Stimulated activated CD4-positive, alpha-beta T cell treated with anti-CD3 and anti-CD28 coated beads, Interleukin-2, amount 100 ng/mL, for 4 hours (primary cell): ENCODE data around the gene CD99.

Experiments
- DNase-seq: peaks from one replicate; pipeline ENCODE4 v3.0.0-alpha.2; 2020; ENCODE audit warnings: low read depth

CD99 gene

GRCh38 chrX:2676794-2677675, 14.1 kb upstream of the CD99 start:
- no peak for DNase-seq

- DNase-seq, result no peak
Observed at GRCh38 chrX:2677764-2678163, 13.3 kb upstream of the CD99 start.

DNA sequence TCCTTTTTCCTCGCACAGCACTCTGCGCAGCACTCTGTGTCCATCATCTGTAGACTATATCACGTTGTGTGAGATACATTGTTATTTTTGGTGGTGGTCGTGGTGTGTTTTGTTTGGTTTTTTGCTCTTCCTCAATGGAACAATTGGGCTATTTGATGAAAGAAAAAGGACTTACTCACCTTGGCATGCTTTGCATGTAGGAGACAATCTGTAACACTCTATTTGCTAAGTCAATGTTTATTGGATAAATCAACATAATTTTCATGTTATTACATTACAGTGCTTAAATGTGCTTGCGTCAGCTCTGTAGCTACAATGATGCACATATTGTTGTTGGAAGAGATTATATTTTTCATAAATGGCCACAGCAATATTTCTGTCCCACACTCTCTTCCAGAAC, 12.5 kb upstream of the CD99 start:
- no peak for DNase-seq

- DNase-seq, result no peak
Observed at GRCh38 chrX:2679534-2680485, 11.3 kb upstream of the CD99 start.

DNA sequence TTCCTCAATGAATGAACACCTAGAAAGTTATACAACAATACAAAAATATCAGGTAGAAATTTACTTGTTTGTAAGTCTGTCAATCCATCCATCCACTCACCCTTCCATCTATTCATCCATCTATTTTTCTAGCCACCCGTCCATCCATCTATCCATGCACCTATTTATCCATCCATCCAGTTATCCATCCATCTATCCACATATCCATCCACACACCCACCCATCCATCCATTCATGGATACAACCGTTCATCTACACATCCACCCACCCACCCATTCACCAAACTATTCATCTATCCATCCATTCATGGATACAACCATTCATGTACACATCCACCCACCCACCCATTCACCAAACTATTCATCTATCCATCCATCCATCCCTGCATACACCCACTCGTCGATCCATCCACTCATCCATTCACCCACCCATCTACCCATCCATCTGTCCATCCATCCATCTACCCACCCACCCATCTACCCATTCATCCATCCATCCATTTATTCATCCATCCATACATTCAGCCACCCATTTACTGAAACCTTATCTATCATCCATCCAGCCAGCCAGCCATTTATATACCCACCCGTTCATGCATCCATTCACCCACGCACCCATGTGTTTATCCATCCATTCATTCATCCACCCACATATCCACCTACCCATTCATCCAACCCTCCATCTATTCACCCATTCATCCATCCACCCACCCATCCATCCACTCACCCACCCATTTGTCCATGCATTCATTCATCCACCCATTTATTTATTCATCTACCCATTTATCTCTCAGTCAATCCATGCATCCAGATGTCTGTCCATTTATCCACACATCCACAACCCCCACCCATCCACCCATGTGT, 10.4 kb upstream of the CD99 start:
- DNase-seq, result no peak

DNA sequence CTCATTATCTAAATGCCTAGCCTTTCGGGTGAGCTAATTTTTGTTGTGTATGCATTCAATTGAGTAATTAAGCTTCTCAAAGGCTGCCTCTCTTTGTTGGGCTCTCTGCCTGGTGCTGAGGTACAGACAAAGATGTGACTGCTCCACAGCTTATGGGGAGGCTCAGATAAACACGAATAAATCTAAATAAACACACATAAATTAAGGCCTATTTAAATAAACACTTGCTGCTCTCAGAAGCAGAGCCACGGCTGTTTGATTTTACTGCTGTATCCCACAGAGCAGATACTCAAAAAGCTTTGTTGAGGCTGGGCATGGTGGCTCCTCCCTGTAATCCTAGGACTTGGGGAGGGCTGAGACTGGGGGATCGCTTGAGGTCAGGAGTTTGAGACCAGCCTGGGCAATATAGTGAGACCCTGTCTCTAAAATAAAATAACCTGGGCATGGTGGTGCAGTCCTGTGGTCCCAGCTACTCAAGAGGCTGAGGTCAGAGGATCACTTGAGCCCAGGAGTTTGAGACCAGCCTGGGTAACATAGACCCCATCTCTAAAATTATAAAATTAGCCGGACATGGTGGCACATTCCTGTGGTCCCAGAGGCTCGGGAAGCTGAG, 8.4 kb upstream of the CD99 start:
- no peak for DNase-seq

- no peak for DNase-seq
Observed at GRCh38 chrX:2684256-2684655, 6.8 kb upstream of the CD99 start.

DNA sequence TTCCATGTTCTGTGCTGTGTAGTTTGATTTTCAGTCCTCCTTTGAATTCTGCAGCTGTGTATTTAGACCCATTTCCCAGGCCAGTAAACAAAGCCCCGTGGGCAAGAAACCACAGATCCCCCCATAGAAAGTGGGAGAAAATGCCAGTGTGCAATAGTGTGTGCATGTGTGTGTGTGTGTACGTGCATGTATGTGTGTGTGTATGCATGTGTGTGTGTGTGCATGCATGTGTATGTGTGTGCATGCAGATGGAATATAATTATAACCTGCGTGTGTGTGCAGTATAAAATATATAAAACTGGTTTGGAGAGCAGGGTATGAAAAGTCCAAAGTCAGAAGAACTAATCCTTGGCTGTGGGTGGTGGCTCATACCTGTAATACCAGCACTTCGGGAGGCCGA, 5.2 kb upstream of the CD99 start:
- DNase-seq, result no peak

GRCh38 chrX:2689773-2690666, 1.1 kb upstream of the CD99 start:
- DNase-seq, result no peak

- DNase-seq, result no peak
Observed at GRCh38 chrX:2691543-2692220, 587 bp downstream of the CD99 start.

DNA sequence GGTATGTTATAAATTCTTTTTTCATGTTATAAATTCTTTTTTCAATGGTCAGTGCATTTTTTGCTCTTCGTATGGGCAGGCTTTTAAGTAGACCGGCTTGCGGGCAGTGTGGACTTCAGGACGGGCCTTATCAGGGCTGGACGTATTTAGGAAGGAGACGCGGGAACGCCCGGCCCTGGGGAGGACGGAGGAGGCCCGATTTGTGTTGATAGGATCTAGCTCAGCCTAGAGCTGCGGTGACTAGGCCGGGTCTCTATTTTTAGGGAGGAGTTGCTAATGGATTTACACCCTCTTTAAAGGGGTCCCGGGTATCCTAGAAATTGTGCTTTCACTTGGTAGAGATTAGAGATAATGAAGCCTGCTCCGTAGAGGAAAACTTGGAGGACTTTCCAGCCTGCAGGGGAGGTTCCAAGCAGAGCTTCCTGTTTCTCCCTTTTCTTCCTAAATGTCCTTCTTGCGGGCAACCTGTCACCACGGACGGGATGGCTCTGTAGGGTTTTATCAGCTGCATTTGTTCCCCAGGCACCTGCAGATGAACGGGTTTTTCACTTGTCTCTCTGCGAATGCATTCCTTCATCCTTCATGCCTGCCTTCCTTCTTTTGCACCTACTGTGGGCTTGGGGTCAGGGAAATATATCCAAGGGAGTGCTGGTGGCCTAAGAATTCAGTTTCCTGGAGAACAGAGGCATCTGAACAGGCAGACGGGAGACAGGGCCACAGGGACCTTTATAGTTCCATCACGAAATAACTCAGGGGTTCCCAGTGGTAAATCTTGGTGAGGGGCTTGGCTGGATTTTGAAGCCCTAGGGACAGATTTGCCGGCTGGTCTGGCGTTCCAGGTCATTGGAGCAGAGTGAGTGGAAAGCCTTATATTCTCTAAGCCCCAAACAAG, 1.4 kb downstream of the CD99 start:
- DNase-seq, result no peak

DNA sequence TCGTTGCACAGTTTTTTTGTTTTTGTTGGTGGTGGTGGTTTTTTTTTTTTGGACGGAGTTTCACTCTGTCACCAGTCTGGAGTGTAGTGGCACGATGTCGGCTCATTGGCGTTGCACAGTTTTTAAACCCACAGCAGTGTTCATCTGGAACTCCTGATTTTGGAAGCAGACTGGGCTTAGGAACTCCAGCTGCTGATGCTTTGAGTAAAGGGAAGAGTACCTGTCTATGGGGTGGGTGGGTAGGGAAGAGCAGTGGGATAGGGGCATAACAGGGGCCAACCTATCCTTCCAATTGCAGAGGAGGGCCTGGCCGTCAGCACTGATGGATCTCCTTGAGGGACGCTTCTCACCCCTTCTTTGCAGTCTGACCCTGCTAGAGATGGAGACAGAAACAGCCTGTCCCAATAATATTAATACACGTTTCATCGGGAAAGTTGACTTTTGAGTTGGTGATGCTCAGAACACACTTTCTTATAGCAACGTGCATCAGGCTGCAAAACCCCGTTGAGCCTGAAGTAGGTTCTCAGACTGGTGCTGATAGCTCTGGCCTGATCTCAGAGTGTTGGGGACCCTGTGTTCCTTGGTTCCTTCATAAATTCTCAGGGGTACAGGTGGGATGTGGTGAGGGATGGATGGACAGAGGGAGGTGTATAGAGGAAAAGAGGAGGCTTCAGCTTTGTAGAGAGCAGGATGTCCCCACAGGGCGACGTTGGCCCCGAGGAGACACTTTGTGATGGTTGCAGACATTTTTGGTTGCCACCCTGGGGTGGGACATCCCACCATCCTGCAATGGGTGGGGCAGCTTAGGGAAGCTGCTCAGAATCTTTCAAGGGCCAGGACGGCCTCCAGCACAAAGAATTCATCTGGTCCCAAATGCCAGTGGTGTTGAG, 2.3 kb downstream of the CD99 start:
- DNase-seq, result no peak

- no peak for DNase-seq
Observed at GRCh38 chrX:2694914-2695267, 3.8 kb downstream of the CD99 start.

DNA sequence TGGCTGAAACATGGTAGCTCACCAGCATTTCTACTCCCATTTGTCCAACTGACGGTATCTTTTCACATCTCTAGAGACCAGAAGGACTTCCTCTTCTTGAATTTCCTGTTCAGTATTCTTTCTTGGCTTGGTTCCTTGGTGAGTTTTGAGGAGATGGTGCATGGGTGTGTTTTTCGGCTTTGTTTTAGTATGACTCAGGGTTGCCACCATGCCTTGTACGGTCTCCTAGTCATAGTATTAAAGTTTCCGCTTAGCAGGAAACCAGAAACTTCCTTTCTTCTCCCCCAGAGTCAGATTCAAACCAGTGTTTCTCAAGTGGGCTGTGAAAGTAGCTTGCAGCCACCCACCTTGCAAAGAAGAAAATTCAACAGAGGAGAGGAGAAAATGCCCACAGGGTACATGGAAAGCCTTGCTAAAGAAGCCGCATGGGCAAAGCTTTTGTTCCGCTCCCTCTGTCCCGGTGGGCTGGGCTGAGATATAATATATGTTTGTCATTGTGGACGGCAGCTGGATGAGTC, 5.7 kb downstream of the CD99 start:
- DNase-seq, result peak; percentile 60

GRCh38 chrX:2697306-2697705, 6.2 kb downstream of the CD99 start:
- no peak for DNase-seq

GRCh38 chrX:2697741-2698299, 6.7 kb downstream of the CD99 start:
- DNase-seq, result no peak

DNA sequence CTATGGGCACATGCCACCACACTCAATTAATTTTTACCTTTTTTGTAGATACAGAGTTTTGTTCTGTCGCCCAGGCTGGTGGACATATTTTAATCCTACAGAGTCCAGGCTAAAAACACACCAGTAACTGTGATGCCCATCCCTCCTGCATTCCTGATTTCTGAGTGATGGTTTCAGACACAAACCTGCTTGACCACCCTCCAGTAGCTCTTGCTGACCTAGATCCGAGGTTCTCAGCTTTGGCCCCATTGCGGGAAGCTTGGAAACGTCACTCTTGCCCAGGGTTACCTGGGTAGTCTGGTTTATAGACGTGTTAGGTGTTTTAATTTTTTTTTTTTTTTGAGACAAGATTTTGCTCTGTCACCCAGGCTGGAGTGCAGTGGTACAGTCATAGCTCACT, 7.5 kb downstream of the CD99 start:
- DNase-seq, result no peak
